Keratinocyte (primary cell): ENCODE results near the gene SCFD2. TPM values are rescaled to one million over a fixed set of nuclear protein-coding genes. Genes with fewer than 3 reads are reported as not detected.

Experiments
- DNase-seq: peaks from one replicate; pipeline ENCODE4 v3.0.0-alpha.2; 2011; ENCODE audit warnings: low read depth, missing footprints, low spot score
- FAIRE-seq: peaks from 2 replicates; lab custom pipeline; 2011; peaks lifted over from hg19 to GRCh38; lab: Jason Lieb, UNC
- H2AFZ ChIP-seq: 2 replicates; pipeline ENCODE4 v1.6.0; 2012; ENCODE audit warnings: low read length, control low read depth, inconsistent platforms; ENCODE audit not compliant: control insufficient read depth
- H3K27ac ChIP-seq: 2 replicates; pipeline ENCODE4 v1.5.1; 2011; ENCODE audit warnings: low read length; ENCODE audit not compliant: control insufficient read depth, insufficient read depth
- H3K27me3 ChIP-seq: 3 replicates; pipeline ENCODE4 v1.6.0; 2011; ENCODE audit warnings: low read length; ENCODE audit not compliant: control insufficient read depth, insufficient read depth; ENCODE audit errors: extremely low read depth
- H3K36me3 ChIP-seq, 2 experiments: 2 replicates in 1 of 2; 3 replicates in 1 of 2; pipeline ENCODE4 v1.5.1; 2011; ENCODE audit warnings: low read length in 2 of 2, mild to moderate bottlenecking in 1 of 2; ENCODE audit not compliant: control insufficient read depth in 2 of 2, insufficient read depth in 2 of 2; ENCODE audit errors: extremely low read depth in 1 of 2
- H3K4me1 ChIP-seq: 3 replicates; pipeline ENCODE4 v1.5.1; 2011; ENCODE audit warnings: low read length; ENCODE audit not compliant: control insufficient read depth, insufficient read depth; ENCODE audit errors: extremely low read depth
- H3K4me2 ChIP-seq: 3 replicates; pipeline ENCODE4 v1.6.0; 2011; ENCODE audit warnings: low read depth, low read length; ENCODE audit not compliant: control insufficient read depth, insufficient read depth; ENCODE audit errors: extremely low read depth
- H3K4me3 ChIP-seq, 3 experiments: fragments of 200-600 bp in 1 of 3; sonication (generic) in 1 of 3; 2 replicates in 2 of 3; 3 replicates in 1 of 3; pipeline ENCODE4 v1.5.1; 2011 to 2016; ENCODE audit warnings: low read length in 3 of 3, mild to moderate bottlenecking in 3 of 3, control low read depth in 2 of 3, inconsistent platforms in 1 of 3, low read depth in 1 of 3, mixed read lengths in 1 of 3, mixed run types in 1 of 3, moderate library complexity in 1 of 3; ENCODE audit not compliant: control insufficient read depth in 2 of 3, insufficient read depth in 2 of 3; ENCODE audit errors: extremely low read depth in 1 of 3
- H3K79me2 ChIP-seq: 2 replicates; pipeline ENCODE4 v1.6.0; 2012; ENCODE audit warnings: low read length; ENCODE audit not compliant: control insufficient read depth, insufficient read depth
- H3K9ac ChIP-seq: 3 replicates; pipeline ENCODE4 v1.6.0; 2011; ENCODE audit warnings: low read length; ENCODE audit not compliant: control insufficient read depth, insufficient read depth; ENCODE audit errors: extremely low read depth
- H3K9me1 ChIP-seq: 3 replicates; pipeline ENCODE4 v1.6.0; 2011; ENCODE audit warnings: low read length; ENCODE audit not compliant: control insufficient read depth, insufficient read depth; ENCODE audit errors: extremely low read depth
- H3K9me3 ChIP-seq: 2 replicates; pipeline ENCODE4 v1.5.1; 2012; ENCODE audit warnings: low read depth, low read length; ENCODE audit not compliant: control insufficient read depth
- H4K20me1 ChIP-seq: 3 replicates; pipeline ENCODE4 v1.6.0; 2011; ENCODE audit warnings: low read length; ENCODE audit not compliant: control insufficient read depth, insufficient read depth; ENCODE audit errors: extremely low read depth
- CTCF ChIP-seq, 3 experiments: IDR thresholded peaks in 1 of 3; conservative IDR thresholded peaks in 1 of 3; optimal IDR thresholded peaks in 1 of 3; 2 replicates in 2 of 3; 3 replicates in 1 of 3; pipeline versions ENCODE3 to v1.5.1; 2011; ENCODE audit warnings: low read length in 3 of 3, mild to moderate bottlenecking in 3 of 3, moderate library complexity in 2 of 3, control low read depth in 1 of 3, inconsistent platforms in 1 of 3; ENCODE audit not compliant: insufficient read depth in 2 of 3; ENCODE audit errors: extremely low read depth in 1 of 3
- EZH2 ChIP-seq: IDR thresholded peaks from one replicate; pipeline ENCODE4 v1.6.1; 2012; ENCODE audit warnings: inconsistent platforms, mild to moderate bottlenecking, low read length, moderate library complexity
- dilution Hi-C: fragments of 300-500 bp; cut with MboI; formaldehyde crosslinking; loops from one replicate; pipeline ENCODE4 v1.7.0; 2020; ENCODE audit warnings: low sequenced_read_pairs; ENCODE audit not compliant: extremely low pct_ligation_motif_present
- polyA plus RNA-seq, 5 experiments: library from polyadenylated mRNA; depleted of rRNA in 3 of 5; stranded (reverse) in 3 of 5; stranded (forward) in 1 of 5; unstranded in 1 of 5; fragments of >200 nt; gene quantifications; 1 replicate in 1 of 5; 2 replicates in 3 of 5; 3 replicates in 1 of 5; pipeline versions ENCODE4 v1.2.1 to v1.2.3, GENCODE V29; 2011 to 2012; ENCODE audit warnings: missing spikeins in 2 of 5, low read depth in 1 of 5, low replicate concordance in 1 of 5

The SCFD2 gene
- polyA plus RNA-seq, 1 donor (not counting 4 experiments of a cell fraction or from before 2014, with no cell fraction given) = 13.9 TPM

GRCh38 chr4:53059871-53060270, 306.0 kb downstream of the SCFD2 start:
- no peaks in the 10 kb centered on the region for H4K20me1 ChIP-seq
- DNase-seq (no peak), FAIRE-seq (no peak)
- H3K27ac ChIP-seq = no peak overlapping the region
- dilution Hi-C loops = no loop called here
- H3K4me1 ChIP-seq = no peaks in the 10 kb centered on the region
- no peaks in the 10 kb centered on the region for H3K27me3 ChIP-seq
- H3K9me3 ChIP-seq = no peaks in the 10 kb centered on the region
- H3K9ac ChIP-seq = no peak overlapping the region
- no peaks in the 10 kb centered on the region for H3K79me2 ChIP-seq
- no peaks in the 10 kb centered on the region for H3K36me3 ChIP-seq
- H3K4me3 ChIP-seq = no peak overlapping the region
- no peak overlapping the region for H3K4me2 ChIP-seq
- TF ChIP-seq EZH2 = no peak
- TF ChIP-seq CTCF (optimal IDR thresholded peaks at IDR 0.05 in 1 of 3, IDR thresholded peaks at IDR 0.05 in 1 of 3, conservative IDR thresholded peaks at IDR 0.05 in 1 of 3; ENCODE audit: extremely low read depth in 1 of 3, insufficient read depth in 2 of 3, low read length in 3 of 3) = no peak
- H3K9me1 ChIP-seq = no peaks in the 10 kb centered on the region
- H2AFZ ChIP-seq = no peak overlapping the region

DNA sequence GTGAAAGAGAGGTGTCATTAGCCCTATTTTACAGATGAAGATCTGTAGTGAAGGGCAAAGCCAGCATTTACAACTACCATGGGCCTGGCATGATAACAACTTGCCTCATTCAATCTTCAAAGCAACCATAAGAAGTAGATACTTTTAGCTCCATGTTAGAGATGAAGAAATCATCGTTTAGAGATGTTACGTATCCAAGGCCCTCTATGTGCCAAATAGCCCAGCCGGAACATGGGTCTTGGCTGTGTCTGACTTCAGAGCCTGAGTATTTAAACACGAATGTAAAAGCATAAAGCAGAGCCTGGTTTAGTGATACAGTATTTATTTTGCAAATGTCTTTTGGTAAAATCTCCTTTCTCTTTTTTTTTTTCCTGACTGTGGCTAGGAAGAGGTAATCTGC, 306.6 kb downstream of the SCFD2 start:
- H3K9me3 ChIP-seq = no peaks in the 10 kb centered on the region
- no peaks in the 10 kb centered on the region for H3K79me2 ChIP-seq
- no peak overlapping the region for H2AFZ ChIP-seq
- dilution Hi-C loops = no loop called here
- TF ChIP-seq CTCF (optimal IDR thresholded peaks at IDR 0.05 in 1 of 3, IDR thresholded peaks at IDR 0.05 in 1 of 3, conservative IDR thresholded peaks at IDR 0.05 in 1 of 3; ENCODE audit: extremely low read depth in 1 of 3, insufficient read depth in 2 of 3, low read length in 3 of 3) (no peak), EZH2 (no peak)
- no peaks in the 10 kb centered on the region for H3K27me3 ChIP-seq
- H3K4me2 ChIP-seq = no peak overlapping the region
- H3K4me1 ChIP-seq = no peaks in the 10 kb centered on the region
- no peak overlapping the region for H3K27ac ChIP-seq
- DNase-seq (no peak), FAIRE-seq (no peak)
- no peaks in the 10 kb centered on the region for H3K36me3 ChIP-seq
- H3K9me1 ChIP-seq = no peaks in the 10 kb centered on the region
- no peaks in the 10 kb centered on the region for H4K20me1 ChIP-seq
- H3K9ac ChIP-seq = no peak overlapping the region
- H3K4me3 ChIP-seq = no peak overlapping the region
